Measurements from ENCODE around the gene WEE2. TPM values are rescaled to one million over a fixed set of nuclear protein-coding genes. Genes with fewer than 3 reads are reported as not detected.

WEE2 gene
- polyA plus RNA-seq, 1 donor from 2014 or later, result 0.63 TPM

- Histone ChIP-seq H3K9me3 (ENCODE audit: low read length) (no peaks in the 10 kb centered on the region), H3K27ac (ENCODE audit: low read length) (no peak overlapping the region), H3K4me2 (ENCODE audit: low read length) (no peak overlapping the region), H2AFZ (ENCODE audit: low read depth, low read length) (no peak overlapping the region), H3K36me3 (ENCODE audit: insufficient read depth, low read length) (no peaks in the 10 kb centered on the region), H3K9me2 (ENCODE audit: insufficient read depth, low read length) (no peaks in the 10 kb centered on the region), H4K20me1 (ENCODE audit: insufficient read depth) (no peaks in the 10 kb centered on the region), H3K9ac (ENCODE audit: low read length) (no peak overlapping the region), H3K4me3 (ENCODE audit: low read length) (no peak overlapping the region), H3F3A (ENCODE audit: insufficient read depth, low read length, poor library complexity, severe bottlenecking) (no peaks in the 10 kb centered on the region), H3K27me3 (ENCODE audit: insufficient read depth, low read depth, low read length) (no peaks in the 10 kb centered on the region), H3K79me2 (replicated peaks; ENCODE audit: insufficient read depth, low read length) (no peaks in the 10 kb centered on the region)
- TF ChIP-seq POLR2AphosphoS5 (IDR thresholded peaks at IDR 0.05) (no peak), TAF1 (IDR thresholded peaks at IDR 0.05; ENCODE audit: low read depth) (no peak), CTCF (IDR thresholded peaks at IDR 0.05; ENCODE audit: poor library complexity, severe bottlenecking) (no peak), EP300 (conservative IDR thresholded peaks at IDR 0.05; ENCODE audit: poor library complexity, severe bottlenecking) (no peak), SMC3 (conservative IDR thresholded peaks at IDR 0.05; ENCODE audit: poor library complexity) (no peak), REST (IDR thresholded peaks at IDR 0.05; ENCODE audit: borderline replicate concordance) (no peak), MXI1 (conservative IDR thresholded peaks at IDR 0.05; ENCODE audit: poor library complexity, severe bottlenecking) (no peak), RAD21 (conservative IDR thresholded peaks at IDR 0.05) (no peak), EZH2 (IDR thresholded peaks at IDR 0.05; ENCODE audit: borderline replicate concordance, insufficient read depth, low read length, poor library complexity, severe bottlenecking) (no peak)
These were observed 1.7 kb upstream of the WEE2 start for GRCh38 chr7:141706239-141707064.

GRCh38 chr7:141709318-141709717 lies 1.2 kb downstream of the WEE2 start:
- Histone ChIP-seq H3K4me2 (ENCODE audit: low read length) (no peak overlapping the region), H3K4me3 (ENCODE audit: low read length) (no peak overlapping the region), H3K9me2 (ENCODE audit: insufficient read depth, low read length) (no peaks in the 10 kb centered on the region), H3K27me3 (ENCODE audit: insufficient read depth, low read depth, low read length) (no peaks in the 10 kb centered on the region), H4K20me1 (ENCODE audit: insufficient read depth) (no peaks in the 10 kb centered on the region), H2AFZ (ENCODE audit: low read depth, low read length) (no peak overlapping the region), H3K36me3 (ENCODE audit: insufficient read depth, low read length) (no peaks in the 10 kb centered on the region), H3K79me2 (replicated peaks; ENCODE audit: insufficient read depth, low read length) (no peaks in the 10 kb centered on the region), H3F3A (ENCODE audit: insufficient read depth, low read length, poor library complexity, severe bottlenecking) (no peaks in the 10 kb centered on the region), H3K27ac (ENCODE audit: low read length) (no peak overlapping the region), H3K9ac (ENCODE audit: low read length) (no peak overlapping the region), H3K9me3 (ENCODE audit: low read length) (no peaks in the 10 kb centered on the region)
- TF ChIP-seq EZH2 (IDR thresholded peaks at IDR 0.05; ENCODE audit: borderline replicate concordance, insufficient read depth, low read length, poor library complexity, severe bottlenecking) (no peak), RAD21 (conservative IDR thresholded peaks at IDR 0.05) (no peak), REST (IDR thresholded peaks at IDR 0.05; ENCODE audit: borderline replicate concordance) (no peak), TAF1 (IDR thresholded peaks at IDR 0.05; ENCODE audit: low read depth) (no peak), POLR2AphosphoS5 (IDR thresholded peaks at IDR 0.05) (no peak), CTCF (IDR thresholded peaks at IDR 0.05; ENCODE audit: poor library complexity, severe bottlenecking) (no peak), EP300 (conservative IDR thresholded peaks at IDR 0.05; ENCODE audit: poor library complexity, severe bottlenecking) (no peak), MXI1 (conservative IDR thresholded peaks at IDR 0.05; ENCODE audit: poor library complexity, severe bottlenecking) (no peak), SMC3 (conservative IDR thresholded peaks at IDR 0.05; ENCODE audit: poor library complexity) (no peak)
